HUES64 (cell line): Measurements from ENCODE around the gene NTS. TPM values are rescaled to one million over a fixed set of nuclear protein-coding genes. Genes with fewer than 3 reads are reported as not detected.
A peak's percentile ranks its signal among the peaks of the same experiment; 100 is the strongest.

Experiments used
- H3K27ac ChIP-seq: 2 replicates; pipeline ENCODE4 v1.7.0; 2013; ENCODE audit warnings: low read depth, low read length, inconsistent platforms
- H3K27me3 ChIP-seq: 2 replicates; pipeline ENCODE4 v1.6.1; 2013; ENCODE audit warnings: mild to moderate bottlenecking, low read length; ENCODE audit not compliant: insufficient read depth
- H3K36me3 ChIP-seq: 2 replicates; pipeline ENCODE4 v1.6.1; 2013; ENCODE audit warnings: mild to moderate bottlenecking, low read length; ENCODE audit not compliant: insufficient read depth
- H3K4me1 ChIP-seq: 2 replicates; pipeline ENCODE4 v1.6.1; 2013; ENCODE audit warnings: mild to moderate bottlenecking, low read length, moderate library complexity; ENCODE audit not compliant: insufficient read depth
- H3K4me3 ChIP-seq: 2 replicates; pipeline ENCODE4 v1.5.1; 2013; ENCODE audit warnings: mild to moderate bottlenecking, low read length, moderate library complexity
- H3K9ac ChIP-seq: 2 replicates; pipeline ENCODE4 v1.6.1; 2013; ENCODE audit warnings: mild to moderate bottlenecking, low read depth, low read length
- H3K9me3 ChIP-seq: 2 replicates; pipeline ENCODE4 v1.6.1; 2013; ENCODE audit warnings: low read depth, low read length; ENCODE audit not compliant: insufficient read depth
- WGBS: fragments of 150-250, 120-280 bp; methylation state at CpG from one replicate; pipeline ENCODE4 v1.1.7; 2013; ENCODE audit warnings: missing lambda C conversion rate; 5-methylcytosine and 5-hydroxymethylcytosine counted together
- polyA plus RNA-seq, 2 experiments: library from polyadenylated mRNA; stranded (reverse); fragments of 50-300 nt; gene quantifications; one replicate each; pipeline ENCODE4 v1.2.3, GENCODE V29; 2013

The NTS gene, protein sequence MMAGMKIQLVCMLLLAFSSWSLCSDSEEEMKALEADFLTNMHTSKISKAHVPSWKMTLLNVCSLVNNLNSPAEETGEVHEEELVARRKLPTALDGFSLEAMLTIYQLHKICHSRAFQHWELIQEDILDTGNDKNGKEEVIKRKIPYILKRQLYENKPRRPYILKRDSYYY
- polyA plus RNA-seq (2013, experiment 1 of 2): 111 TPM
- polyA plus RNA-seq (2013, experiment 2 of 2): 150 TPM

- Histone ChIP-seq H3K36me3 (no peaks in the 10 kb centered on the region), H3K27ac (no peak within 1 kb of the TSS), H3K9me3 (no peaks in the 10 kb centered on the region), H3K27me3 (no peaks in the 10 kb centered on the region), H3K9ac (no peak within 1 kb of the TSS), H3K4me1 (peaks cover 20% of the 10 kb centered on the region), H3K4me3 (peak within 1 kb of the TSS; percentile 36)
- WGBS: 15% methylated on average over 3 of the region's 3 CpGs
These were observed at the start of gene NTS for GRCh38 chr12:85874031-85874461. Gene NTS, plus strand, starts transcription at chr12:85874295. Its CDS starts 109 bp downstream, at chr12:85874404.

- no peaks in the 10 kb centered on the region for H3K4me1 ChIP-seq
- no peak overlapping the region for H3K9ac ChIP-seq
- H3K36me3 ChIP-seq: no peaks in the 10 kb centered on the region
- H3K9me3 ChIP-seq: no peaks in the 10 kb centered on the region
- no peak overlapping the region for H3K27ac ChIP-seq
- no peaks in the 10 kb centered on the region for H3K27me3 ChIP-seq
- H3K4me3 ChIP-seq: no peak overlapping the region
These were observed 48.3 kb upstream of the NTS start for GRCh38 chr12:85825746-85826145.

GRCh38 chr12:85828576-85828975, 45.5 kb upstream of the NTS start:
- no peak overlapping the region for H3K27ac ChIP-seq

GRCh38 chr12:85829391-85829790, 44.7 kb upstream of the NTS start:
- Histone ChIP-seq H3K9ac (no peak overlapping the region), H3K4me3 (no peak overlapping the region), H3K4me1 (peaks cover 5% of the 10 kb centered on the region; the same call in 1 of the 2 replicates), H3K36me3 (no peaks in the 10 kb centered on the region), H3K9me3 (no peaks in the 10 kb centered on the region), H3K27me3 (no peaks in the 10 kb centered on the region), H3K27ac (no peak overlapping the region)
- WGBS: 100% methylated on average over 1 of the region's 2 CpGs

More at GRCh38 chr12:85828576-85828975, 45.5 kb upstream of the NTS start:
- Histone ChIP-seq H3K9me3 (no peaks in the 10 kb centered on the region), H3K27me3 (no peaks in the 10 kb centered on the region), H3K9ac (no peak overlapping the region), H3K36me3 (no peaks in the 10 kb centered on the region), H3K4me3 (no peak overlapping the region), H3K4me1 (no peaks in the 10 kb centered on the region)
- WGBS: 100% methylated on average over 1 of the region's 1 CpG

GRCh38 chr12:85831327-85831990, 42.6 kb upstream of the NTS start:
- Histone ChIP-seq H3K9me3 (no peaks in the 10 kb centered on the region), H3K27ac (no peak overlapping the region), H3K36me3 (no peaks in the 10 kb centered on the region), H3K4me3 (no peak overlapping the region), H3K27me3 (no peaks in the 10 kb centered on the region), H3K4me1 (peaks cover 26% of the 10 kb centered on the region), H3K9ac (no peak overlapping the region)
- 100% methylated on average over 1 of the region's 2 CpGs for WGBS

DNA sequence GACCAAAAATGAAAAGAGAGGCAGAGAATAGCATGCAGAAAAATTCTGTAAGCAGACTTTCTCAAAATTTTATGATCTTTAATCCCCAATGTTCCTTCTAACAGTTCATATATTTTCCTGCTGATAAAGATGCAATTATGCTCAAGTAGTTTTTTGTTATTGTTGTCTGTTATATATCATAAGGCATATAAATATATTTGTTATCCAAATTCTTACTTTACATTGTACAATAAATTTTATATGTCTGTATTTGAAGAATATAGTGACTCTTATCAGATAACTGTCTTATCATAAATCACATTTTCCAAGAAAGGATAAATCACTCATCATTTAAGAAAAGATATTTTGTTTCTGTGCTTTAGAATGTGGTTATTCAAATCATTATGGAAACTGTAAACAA, 40.5 kb upstream of the NTS start:
- no peaks in the 10 kb centered on the region for H3K36me3 ChIP-seq
- H3K4me3 ChIP-seq: no peak overlapping the region
- H3K9me3 ChIP-seq: no peaks in the 10 kb centered on the region
- H3K9ac ChIP-seq: no peak overlapping the region
- H3K4me1 ChIP-seq: peaks cover 31% of the 10 kb centered on the region
- H3K27ac ChIP-seq: no peak overlapping the region
- no peaks in the 10 kb centered on the region for H3K27me3 ChIP-seq

- 59% methylated on average over 2 of the region's 2 CpGs for WGBS
- H3K27ac ChIP-seq: no peak overlapping the region
- H3K36me3 ChIP-seq: no peaks in the 10 kb centered on the region
- H3K4me3 ChIP-seq: no peak overlapping the region
- no peaks in the 10 kb centered on the region for H3K9me3 ChIP-seq
- no peak overlapping the region for H3K9ac ChIP-seq
- peaks cover 31% of the 10 kb centered on the region for H3K4me1 ChIP-seq
- H3K27me3 ChIP-seq: no peaks in the 10 kb centered on the region
These were observed 39.7 kb upstream of the NTS start for GRCh38 chr12:85834378-85834777.

- H3K36me3 ChIP-seq: no peaks in the 10 kb centered on the region
- peak overlapping the region; percentile 30; the same call in 1 of the 2 replicates for H3K9ac ChIP-seq
- peak overlapping the region; percentile 38 for H3K4me3 ChIP-seq
- H3K27ac ChIP-seq: peak overlapping the region; percentile 53
- H3K27me3 ChIP-seq: no peaks in the 10 kb centered on the region
- H3K9me3 ChIP-seq: no peaks in the 10 kb centered on the region
- peaks cover 31% of the 10 kb centered on the region for H3K4me1 ChIP-seq
- WGBS: 55% methylated on average over 4 of the region's 4 CpGs
These were observed 38.5 kb upstream of the NTS start for GRCh38 chr12:85835426-85836196.

- H3K9ac ChIP-seq: peak within 1 kb of the TSS; percentile 30; the same call in 1 of the 2 replicates
- H3K9me3 ChIP-seq: no peaks in the 10 kb centered on the region
- peak within 1 kb of the TSS; percentile 53 for H3K27ac ChIP-seq
- WGBS: 56% methylated on average over 15 of the region's 15 CpGs
- peak within 1 kb of the TSS; percentile 38 for H3K4me3 ChIP-seq
- H3K4me1 ChIP-seq: peaks cover 31% of the 10 kb centered on the region
- H3K36me3 ChIP-seq: no peaks in the 10 kb centered on the region
- H3K27me3 ChIP-seq: no peaks in the 10 kb centered on the region
These were observed 37.7 kb upstream of the NTS start, which contains the start of gene RASSF9 for GRCh38 chr12:85836197-85837090. Gene RASSF9, minus strand, starts transcription at chr12:85836409. Its CDS starts 208 bp downstream, at chr12:85836201.

- H3K4me3 ChIP-seq: no peak overlapping the region
- no peak overlapping the region for H3K9ac ChIP-seq
- H3K27ac ChIP-seq: no peak overlapping the region
- peaks cover 12% of the 10 kb centered on the region; the same call in 1 of the 2 replicates for H3K4me1 ChIP-seq
- H3K27me3 ChIP-seq: no peaks in the 10 kb centered on the region
- H3K9me3 ChIP-seq: no peaks in the 10 kb centered on the region
- 93% methylated on average over 17 of the region's 17 CpGs for WGBS
- H3K36me3 ChIP-seq: no peaks in the 10 kb centered on the region
These were observed 30.3 kb upstream of the NTS start for GRCh38 chr12:85843606-85844310.
